Fibroblast of skin of scalp (primary cell): ENCODE results near the gene ARVCF.

Experiments
- DNase-seq: peaks from one replicate; pipeline ENCODE4 v3.0.0-alpha.2; 2013

ARVCF gene

GRCh38 chr22:19971276-19972124 is 45.1 kb downstream of the ARVCF start:
- DNase-seq: no peak

DNA sequence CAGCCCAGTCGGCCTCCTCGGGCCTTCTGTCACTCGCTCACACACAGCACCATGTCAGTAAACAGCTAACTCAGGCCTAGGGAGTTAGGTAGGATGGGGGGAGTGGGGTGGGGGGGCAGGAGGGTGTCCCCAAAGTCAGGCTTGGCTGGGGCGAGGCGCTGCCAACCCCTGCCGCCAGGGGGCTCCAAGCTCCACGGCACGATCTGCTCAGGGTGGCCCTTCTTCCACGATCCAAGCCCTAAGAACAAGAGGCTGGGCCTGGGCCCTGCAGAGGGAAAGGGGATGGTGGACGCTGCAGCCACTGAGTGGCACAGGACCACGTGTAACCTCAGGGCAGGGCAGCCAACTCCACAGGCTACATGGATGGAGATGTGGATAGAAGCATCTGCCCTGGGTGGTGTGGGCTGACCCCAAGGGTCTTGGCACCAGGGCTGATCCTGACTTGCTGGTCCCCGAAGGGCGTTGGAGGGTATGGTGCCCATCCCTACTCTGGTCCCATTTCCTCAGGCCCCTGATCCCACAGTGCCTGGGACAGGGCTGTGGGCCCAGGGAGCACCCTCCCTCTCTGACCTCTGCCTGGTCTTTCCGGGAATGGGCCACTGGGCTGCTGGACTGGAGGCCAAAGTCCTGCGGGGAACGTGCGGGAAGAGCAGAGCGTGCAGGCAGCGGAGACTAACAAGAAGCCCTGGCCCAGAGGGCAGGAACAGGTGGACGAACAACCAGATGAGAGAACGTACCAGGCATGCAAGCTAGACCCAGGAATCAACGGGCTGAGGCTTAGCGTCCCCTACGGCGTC is 45.9 kb downstream of the ARVCF start:
- DNase-seq: peak; percentile 55

DNA sequence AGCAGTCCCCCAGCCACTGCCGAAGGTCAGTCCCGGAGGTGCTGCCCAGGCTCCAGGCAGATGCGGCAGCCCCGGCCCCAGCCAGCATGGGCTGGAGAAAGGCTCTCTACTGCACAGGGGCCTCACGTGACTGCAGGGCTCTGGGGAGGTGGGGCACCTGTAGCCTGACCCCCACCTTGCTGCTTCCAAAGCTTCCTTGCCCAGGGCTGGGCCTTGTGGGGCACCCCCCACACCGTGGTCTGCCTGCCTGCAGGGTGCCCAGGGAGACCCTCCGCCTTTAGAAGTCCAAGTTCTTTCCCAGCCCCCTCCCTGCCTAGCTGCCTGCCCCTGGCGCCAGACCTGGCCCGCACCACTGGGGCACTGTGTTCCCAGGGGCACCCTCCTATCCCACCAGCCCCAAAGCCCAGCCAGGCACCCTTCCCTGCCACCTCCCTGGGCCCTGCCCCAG is 46.6 kb downstream of the ARVCF start:
- no peak for DNase-seq

DNA sequence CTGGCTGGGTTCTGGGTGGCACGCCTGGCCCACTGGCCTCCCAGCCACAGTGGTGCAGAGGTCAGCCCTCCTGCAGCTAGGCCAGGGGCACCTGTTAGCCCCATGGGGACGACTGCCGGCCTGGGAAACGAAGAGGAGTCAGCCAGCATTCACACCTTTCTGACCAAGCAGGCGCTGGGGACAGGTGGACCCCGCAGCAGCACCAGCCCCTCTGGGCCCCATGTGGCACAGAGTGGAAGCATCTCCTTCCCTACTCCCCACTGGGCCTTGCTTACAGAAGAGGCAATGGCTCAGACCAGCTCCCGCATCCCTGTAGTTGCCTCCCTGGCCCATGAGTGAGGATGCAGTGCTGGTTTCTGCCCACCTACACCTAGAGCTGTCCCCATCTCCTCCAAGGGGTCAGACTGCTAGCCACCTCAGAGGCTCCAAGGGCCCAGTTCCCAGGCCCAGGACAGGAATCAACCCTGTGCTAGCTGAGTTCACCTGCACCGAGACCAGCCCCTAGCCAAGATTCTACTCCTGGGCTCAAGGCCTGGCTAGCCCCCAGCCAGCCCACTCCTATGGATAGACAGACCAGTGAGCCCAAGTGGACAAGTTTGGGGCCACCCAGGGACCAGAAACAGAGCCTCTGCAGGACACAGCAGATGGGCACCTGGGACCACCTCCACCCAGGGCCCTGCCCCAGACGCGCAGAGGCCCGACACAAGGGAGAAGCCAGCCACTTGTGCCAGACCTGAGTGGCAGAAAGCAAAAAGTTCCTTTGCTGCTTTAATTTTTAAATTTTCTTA is 47.3 kb downstream of the ARVCF start:
- no peak for DNase-seq

- DNase-seq: no peak
Measured at GRCh38 chr22:19968450-19968891, 48.2 kb downstream of the ARVCF start.

DNA sequence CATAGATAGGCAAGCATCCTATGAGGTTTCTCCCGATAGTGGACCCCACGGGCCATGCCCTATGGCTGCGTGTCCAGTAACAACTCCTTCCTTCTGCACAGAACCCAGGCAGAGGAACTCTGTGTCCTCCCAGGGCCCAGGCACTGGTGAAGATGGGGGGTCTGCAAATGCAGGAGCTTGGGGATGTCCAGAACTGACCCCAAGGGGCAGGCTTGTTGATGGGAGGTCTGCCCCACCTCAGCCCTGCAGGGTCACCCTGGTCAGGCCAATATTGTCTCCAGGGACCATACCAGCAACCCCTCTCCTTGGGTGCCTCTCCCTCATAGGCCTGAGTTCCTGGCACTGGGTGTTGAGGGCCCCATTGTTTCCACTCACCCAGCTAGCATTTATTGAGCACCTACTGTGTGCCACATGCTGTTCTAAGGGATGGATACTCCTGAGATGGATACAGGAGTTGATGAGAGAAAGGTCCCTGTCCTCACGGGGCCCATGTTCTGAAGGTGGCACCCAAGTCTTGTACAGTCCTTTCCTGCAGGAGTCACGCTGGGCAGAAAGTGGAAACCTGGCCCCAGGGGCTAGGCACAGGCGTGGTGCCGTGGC is 48.7 kb downstream of the ARVCF start:
- DNase-seq: no peak

- DNase-seq: no peak
Measured at GRCh38 chr22:19966908-19967750, 49.5 kb downstream of the ARVCF start.

DNA sequence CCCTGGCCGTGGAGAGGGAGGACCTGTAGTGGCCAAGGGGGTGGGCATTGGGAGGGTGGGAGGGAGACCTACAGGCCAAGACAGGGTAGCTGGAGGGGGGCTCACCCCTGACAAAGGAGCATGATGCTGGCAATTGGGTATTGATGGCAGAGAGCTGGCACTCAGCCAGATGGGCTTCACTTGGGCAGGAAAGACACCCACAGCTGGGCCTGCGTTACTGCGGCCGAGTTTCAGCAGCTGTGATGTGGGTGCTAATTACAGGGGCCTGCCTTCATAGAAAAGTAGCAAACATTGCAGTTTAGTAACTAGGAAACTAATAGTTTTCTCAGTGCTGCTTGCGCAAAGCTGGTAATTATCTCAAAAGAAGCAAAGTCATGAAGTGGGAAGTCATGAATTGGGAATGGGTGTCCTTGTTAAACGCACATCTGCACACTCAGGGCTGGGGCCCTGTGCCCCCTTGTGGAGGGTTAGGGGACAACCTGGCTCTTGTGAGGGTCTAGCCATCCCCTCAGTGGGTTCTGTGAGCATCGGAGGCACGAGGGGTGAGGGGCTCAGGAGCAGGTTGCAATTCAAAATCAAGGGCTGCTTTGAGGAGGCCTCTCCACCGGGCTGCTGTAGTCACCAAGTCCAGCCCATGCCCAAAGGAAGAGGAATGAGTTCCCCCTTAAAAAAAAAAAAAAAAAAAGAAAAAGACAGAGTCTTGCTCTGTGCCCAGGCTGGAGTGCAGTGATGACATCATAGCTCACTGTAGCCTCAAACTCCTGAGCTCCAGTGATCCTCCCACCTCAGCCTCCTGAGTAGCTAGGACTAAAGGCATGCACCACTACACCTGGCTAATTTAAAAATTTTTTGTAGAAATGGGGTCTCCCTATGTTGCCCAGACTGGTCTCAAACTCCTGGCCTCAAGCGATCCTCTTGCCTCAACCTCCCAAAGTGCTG is 50.6 kb downstream of the ARVCF start:
- DNase-seq: peak; percentile 17

GRCh38 chr22:19964701-19965386 is 51.8 kb downstream of the ARVCF start:
- DNase-seq: no peak

GRCh38 chr22:19963863-19964642 is 52.6 kb downstream of the ARVCF start:
- no peak for DNase-seq

DNA sequence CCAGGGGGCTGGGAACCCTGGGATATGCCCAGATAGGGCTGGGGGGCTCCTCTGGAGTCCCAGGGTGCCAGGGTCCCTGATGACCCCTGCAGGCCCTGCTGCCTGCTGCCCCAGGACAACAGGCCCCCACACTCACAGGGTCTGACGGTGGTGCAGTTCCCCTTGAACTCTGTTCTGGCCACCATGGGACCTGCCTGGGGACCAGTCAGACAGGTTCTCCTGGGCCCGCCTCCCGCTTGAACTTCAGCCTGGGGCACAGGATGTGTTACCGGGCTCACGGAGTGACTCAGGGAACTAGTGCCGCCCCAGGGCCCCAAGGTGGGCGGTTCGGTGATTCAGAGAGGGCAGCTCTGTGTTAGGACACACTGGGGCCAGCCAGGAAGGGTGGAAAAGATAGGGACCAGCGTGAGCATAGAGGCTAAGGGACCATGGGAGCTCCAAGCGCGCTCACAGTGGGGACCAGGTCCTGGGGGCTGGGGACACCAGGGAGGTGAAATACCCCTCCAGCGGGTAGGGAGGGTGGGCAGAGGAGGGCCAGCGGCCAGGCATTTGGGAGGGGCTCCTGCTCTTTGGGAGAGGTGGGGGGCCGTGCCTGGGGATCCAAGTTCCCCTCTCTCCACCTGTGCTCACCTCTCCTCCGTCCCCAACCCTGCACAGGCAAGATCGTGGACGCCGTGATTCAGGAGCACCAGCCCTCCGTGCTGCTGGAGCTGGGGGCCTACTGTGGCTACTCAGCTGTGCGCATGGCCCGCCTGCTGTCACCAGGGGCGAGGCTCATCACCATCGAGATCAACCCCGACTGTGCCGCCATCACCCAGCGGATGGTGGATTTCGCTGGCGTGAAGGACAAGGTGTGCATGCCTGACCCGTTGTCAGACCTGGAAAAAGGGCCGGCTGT is 53.5 kb downstream of the ARVCF start:
- no peak for DNase-seq

GRCh38 chr22:19962246-19962908 is 54.2 kb downstream of the ARVCF start:
- DNase-seq: peak; percentile 76

GRCh38 chr22:19961868-19962245 is 54.8 kb downstream of the ARVCF start:
- DNase-seq: no peak

- DNase-seq: no peak
Measured at GRCh38 chr22:19961201-19961580, 55.4 kb downstream of the ARVCF start.

GRCh38 chr22:19960491-19961200 is 56.0 kb downstream of the ARVCF start:
- DNase-seq: no peak
